Hindlimb muscle (tissue), 1 donor: ENCODE measurements around the gene MRRF. TPM values are rescaled to one million over a fixed set of nuclear protein-coding genes. Genes with fewer than 3 reads are reported as not detected.

Experiments
- DNase-seq: peaks from one replicate; pipeline ENCODE4 v3.0.0-alpha.2; 2013
- polyA plus RNA-seq: library from polyadenylated mRNA; unstranded; fragments of 120-200 nt; gene quantifications from one replicate; pipeline ENCODE4 v1.2.1, GENCODE V29; 2013; ENCODE audit not compliant: insufficient read length

Gene MRRF
- polyA plus RNA-seq, 1 donor, result 26.7 TPM

- DNase-seq, result no peak
Measured at GRCh38 chr9:122228568-122229484, 35.9 kb upstream of the MRRF start, which contains the start of gene LHX6. LHX6 (minus strand) TSS chr9:122228957; CDS start chr9:122228740, 217 bp downstream.

- no peak for DNase-seq
Measured at GRCh38 chr9:122229485-122229837, 35.2 kb upstream of the MRRF start.

GRCh38 chr9:122232796-122233306 is 31.8 kb upstream of the MRRF start:
- no peak for DNase-seq

- DNase-seq, result no peak
Measured at GRCh38 chr9:122234022-122234748, 30.5 kb upstream of the MRRF start.

GRCh38 chr9:122236681-122237080 is 28.0 kb upstream of the MRRF start:
- no peak for DNase-seq

- DNase-seq, result no peak
Measured at GRCh38 chr9:122239722-122240121, 25.0 kb upstream of the MRRF start.

- no peak for DNase-seq
Measured at GRCh38 chr9:122244349-122244748, 20.3 kb upstream of the MRRF start.

- no peak for DNase-seq
Measured at GRCh38 chr9:122246666-122247065, 18.0 kb upstream of the MRRF start.

GRCh38 chr9:122248448-122248865 is 16.2 kb upstream of the MRRF start:
- DNase-seq, result no peak

GRCh38 chr9:122251351-122251750 is 13.3 kb upstream of the MRRF start:
- DNase-seq, result no peak

GRCh38 chr9:122252796-122253195 is 11.9 kb upstream of the MRRF start:
- DNase-seq, result peak; percentile 10

GRCh38 chr9:122254761-122255160 is 9.9 kb upstream of the MRRF start:
- DNase-seq, result no peak

GRCh38 chr9:122256206-122256605 is 8.5 kb upstream of the MRRF start:
- DNase-seq, result no peak

GRCh38 chr9:122258886-122259415 is 5.7 kb upstream of the MRRF start:
- no peak for DNase-seq

GRCh38 chr9:122261469-122261881 is 3.2 kb upstream of the MRRF start:
- peak; percentile 23 for DNase-seq

GRCh38 chr9:122262073-122262472 is 2.6 kb upstream of the MRRF start:
- no peak for DNase-seq

GRCh38 chr9:122263699-122264349 is 858 bp upstream of the MRRF start:
- peak; percentile 9 for DNase-seq

GRCh38 chr9:122265149-122265915 is 650 bp downstream of the MRRF start:
- DNase-seq, result peak; percentile 20

GRCh38 chr9:122268041-122268814 is 3.5 kb downstream of the MRRF start:
- no peak for DNase-seq

GRCh38 chr9:122274055-122274454 is 9.4 kb downstream of the MRRF start:
- no peak for DNase-seq

- DNase-seq, result no peak
Measured at GRCh38 chr9:122276096-122276495, 11.4 kb downstream of the MRRF start.
